Stimulated activated CD4-positive, alpha-beta T cell treated with anti-CD3 and anti-CD28 coated beads, Interleukin-15, amount 100 ng/mL, for 24 hours (primary cell): Measurements from ENCODE around the gene HERC2.

ENCODE experiments used
- DNase-seq: peaks from one replicate; pipeline ENCODE4 v3.0.0-alpha.2; 2020

HERC2 gene

DNA sequence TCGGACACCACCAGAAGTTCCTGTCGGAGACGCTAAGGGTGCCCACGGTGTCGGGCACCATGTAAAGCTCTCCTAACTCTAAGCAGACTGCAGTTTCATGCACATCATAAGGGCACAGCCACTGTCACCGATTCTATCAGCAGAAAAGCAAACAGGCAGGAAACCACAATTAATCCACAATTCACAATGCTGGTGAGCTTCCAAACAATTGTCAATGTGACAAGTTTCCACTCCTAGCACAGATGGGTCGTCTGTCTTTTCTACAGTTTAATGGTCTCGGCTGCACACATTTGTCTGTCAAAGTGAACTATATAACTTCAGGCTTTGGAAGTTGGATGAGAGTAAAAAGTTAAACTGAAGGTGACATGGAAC, 214.1 kb downstream of the HERC2 start:
- DNase-seq = no peak

DNA sequence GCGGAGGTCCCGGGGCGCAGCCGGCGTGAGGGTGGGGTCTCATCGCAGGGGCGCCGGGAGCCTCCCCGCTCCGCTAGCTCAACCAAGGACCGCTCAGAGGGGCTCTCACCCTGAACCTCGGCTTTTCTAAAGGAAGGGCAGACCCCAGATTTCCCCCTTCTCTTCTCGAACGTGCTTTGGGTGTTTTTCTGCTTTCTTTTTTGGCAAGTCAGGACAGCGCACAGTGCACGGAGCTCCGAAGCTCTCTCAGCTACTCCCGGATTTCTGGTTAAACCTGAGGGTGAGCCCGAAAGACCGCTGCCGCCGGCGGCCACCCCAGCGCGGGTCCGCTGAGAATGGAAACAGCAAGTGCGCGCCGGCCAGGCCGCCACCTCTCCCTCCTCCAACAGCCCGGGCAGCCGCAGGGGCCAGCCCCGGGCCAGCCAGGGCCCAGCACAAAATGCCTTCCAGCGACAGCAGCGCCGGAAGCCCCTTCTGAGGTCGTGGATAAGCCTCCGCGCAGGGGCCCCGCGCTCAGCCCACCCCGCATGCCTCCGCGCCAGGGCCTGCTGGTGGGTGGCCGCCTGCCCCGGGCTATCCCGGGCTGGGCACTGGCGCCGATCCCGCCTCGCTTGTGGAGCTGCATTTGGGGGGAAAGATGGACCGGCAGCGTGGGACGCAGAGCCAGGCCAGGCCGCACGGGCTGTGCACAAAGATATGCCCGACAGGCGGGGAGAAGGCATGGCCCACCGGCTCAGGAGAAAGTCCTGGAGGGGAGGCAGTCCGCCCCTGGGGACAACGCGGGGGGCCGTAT, 214.7 kb downstream of the HERC2 start:
- peak; percentile 27 for DNase-seq

GRCh38 chr15:28106294-28107110, 215.5 kb downstream of the HERC2 start:
- peak; percentile 49 for DNase-seq

DNA sequence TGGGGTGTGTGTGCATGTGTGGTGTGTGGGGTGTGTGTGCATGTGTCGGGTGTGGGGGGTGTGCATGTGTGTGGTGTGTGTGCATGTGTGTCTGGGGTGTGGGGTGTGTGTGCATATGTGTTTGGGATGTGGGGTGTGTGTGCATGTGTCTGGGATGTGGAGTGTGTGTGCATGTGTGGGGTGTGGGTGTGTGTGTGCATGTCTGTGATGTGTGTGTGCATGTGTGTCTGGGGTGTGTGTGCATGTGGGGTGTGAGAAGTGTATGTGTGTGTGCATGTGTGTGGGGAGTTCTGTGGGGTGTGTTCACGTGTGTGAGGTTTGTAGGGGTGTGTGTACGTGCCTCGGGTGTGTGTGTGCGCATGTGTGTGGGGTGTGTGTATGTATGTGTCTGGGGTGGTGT, 216.2 kb downstream of the HERC2 start:
- DNase-seq = no peak

DNA sequence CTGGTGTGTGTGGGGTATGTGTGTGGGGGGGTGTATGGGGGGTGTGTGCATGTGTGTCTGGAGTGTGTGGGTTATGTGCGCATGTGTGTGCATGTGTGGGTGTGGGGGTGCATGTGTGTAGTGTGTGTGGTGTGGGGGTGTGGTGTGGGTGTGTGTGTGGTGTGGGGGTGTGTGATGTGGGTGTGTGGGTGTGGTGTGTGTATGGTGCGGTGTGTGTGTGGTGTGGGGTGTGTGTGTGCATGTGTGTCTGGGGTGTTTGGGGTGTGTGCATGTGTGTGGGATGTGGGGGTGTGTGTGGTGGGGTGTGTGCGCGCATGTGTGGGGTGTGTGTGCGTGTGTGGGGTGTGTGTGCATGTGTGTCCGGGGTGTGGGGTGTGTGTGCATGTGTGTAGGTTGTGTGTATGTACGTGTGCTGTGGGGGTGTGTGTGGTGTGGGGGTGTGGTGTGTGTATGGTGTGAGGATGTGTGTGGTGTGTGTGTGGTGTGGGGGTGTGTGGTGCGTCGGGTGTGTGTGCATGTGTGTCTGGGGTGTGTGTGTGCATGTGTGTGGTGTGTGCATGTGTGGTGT, 216.7 kb downstream of the HERC2 start:
- DNase-seq = no peak

DNA sequence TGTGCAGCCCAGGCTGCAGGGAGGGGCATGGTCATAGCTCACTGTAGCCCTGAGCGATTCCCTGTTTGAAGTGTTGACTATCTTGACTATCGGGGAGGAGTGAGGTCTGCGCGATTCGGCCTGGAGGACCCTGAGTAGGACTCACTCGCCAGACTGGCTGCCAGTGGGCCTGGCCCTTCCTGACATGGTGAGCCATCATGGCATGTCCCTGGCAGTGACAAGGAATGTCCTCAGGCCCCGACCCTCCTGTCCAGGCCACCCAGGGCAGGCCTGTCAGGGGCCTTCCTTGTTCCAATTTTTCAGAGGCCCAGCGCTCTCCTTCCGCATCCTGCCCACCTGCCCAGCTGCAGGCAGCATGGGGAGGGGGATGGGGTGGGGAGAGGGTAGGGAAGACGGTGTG, 217.7 kb downstream of the HERC2 start:
- no peak for DNase-seq

DNA sequence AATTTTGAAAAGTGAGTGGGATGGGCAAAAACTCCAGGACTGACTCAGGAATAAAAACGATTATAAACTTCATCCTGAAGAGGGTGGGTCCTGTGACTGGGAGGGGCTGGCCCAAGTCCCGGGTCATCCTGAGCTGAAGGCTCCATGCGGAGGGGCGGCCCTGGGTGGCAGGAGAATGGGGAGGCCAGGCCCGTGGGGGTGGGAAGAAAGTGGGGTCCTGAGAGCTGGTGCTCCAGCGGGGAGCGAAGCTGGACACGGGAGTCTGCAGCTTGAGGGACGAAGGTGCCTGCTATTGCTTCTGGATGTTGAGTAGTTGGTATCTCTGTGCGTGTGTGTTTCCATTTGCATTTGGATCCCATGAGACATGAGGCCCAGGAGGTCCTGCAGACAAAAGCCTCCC, 218.1 kb downstream of the HERC2 start:
- DNase-seq = no peak

- DNase-seq = no peak
These were observed 220.0 kb downstream of the HERC2 start for GRCh38 chr15:28101983-28102441.

GRCh38 chr15:28101201-28101600, 220.8 kb downstream of the HERC2 start:
- DNase-seq = no peak

DNA sequence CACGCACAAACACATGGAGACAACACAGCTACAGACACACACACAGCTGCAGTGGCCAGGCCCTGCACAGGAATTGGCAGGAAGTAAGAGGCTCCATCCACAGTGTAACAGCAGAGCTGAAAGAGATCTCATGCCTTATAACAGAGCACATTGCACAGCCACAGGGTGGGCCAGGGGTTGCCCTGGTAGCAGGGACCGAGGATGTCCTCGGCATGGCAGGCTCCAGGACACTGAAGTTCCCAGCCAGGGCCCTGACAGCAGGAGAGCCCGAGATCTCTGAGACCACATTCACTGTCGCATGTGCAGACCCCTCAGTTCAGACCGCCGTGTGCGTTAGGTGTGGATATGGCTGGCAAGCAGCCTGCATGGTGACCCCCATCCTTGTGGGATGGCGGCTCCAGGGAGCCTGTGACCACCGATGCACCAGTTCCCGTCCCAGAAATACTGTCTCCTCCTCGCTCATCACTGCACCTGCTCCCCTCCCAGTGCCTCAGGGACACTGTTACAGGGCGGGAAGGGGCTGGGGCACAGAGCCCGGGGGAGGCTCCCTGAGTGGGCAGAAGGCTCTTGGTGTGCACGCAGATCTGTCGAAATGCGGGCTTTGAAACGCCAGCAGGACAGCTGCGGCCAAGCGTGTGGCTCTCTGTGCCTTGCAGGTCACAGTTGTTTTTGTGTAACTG, 221.3 kb downstream of the HERC2 start:
- no peak for DNase-seq

- no peak for DNase-seq
These were observed 222.3 kb downstream of the HERC2 start for GRCh38 chr15:28099555-28100140.

- DNase-seq = peak; percentile 71
These were observed 223.0 kb downstream of the HERC2 start, which contains the start of gene OCA2 for GRCh38 chr15:28098766-28099554. Gene OCA2 (minus strand): TSS chr15:28099315. CDS start chr15:28081874, 17,441 bp downstream.

DNA sequence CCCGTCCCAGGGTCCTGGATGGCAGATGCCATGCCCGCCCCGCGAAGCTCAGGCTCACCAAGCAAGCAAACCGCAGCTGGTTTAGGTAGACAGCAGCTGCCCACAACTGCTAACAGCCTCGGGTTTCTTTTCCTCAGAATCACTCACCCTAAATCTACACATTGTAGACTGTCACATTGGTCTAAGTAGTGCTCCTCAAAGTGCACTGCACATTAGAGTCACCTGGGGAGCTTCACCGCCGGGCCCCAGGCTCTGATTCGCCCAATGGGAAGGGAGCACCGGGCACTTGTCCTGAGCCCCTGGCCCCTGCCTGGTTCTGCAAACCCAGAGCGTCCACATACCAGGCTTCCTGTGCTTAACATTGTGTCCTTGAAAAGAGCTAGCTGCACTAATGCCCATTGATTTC, 223.6 kb downstream of the HERC2 start:
- DNase-seq = no peak

- DNase-seq = no peak
These were observed 224.2 kb downstream of the HERC2 start for GRCh38 chr15:28097656-28098359.

GRCh38 chr15:28096670-28097431, 225.1 kb downstream of the HERC2 start:
- DNase-seq = no peak

DNA sequence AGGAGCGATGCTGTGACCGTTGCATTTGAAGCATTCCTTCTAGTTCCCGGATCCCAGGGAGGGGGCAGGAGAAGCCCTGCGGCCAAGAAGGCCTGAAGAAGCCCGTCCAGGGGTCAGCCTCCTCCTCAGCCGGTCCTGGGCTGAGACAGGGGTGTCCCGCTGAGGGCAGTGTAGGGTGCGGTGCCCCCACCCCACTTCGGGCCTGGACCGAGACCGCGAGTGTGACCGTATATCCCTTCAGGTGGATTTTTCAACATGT, 225.6 kb downstream of the HERC2 start:
- DNase-seq = no peak

- DNase-seq = peak; percentile 57
These were observed 227.1 kb downstream of the HERC2 start for GRCh38 chr15:28094732-28095521.

GRCh38 chr15:28093752-28094535, 228.0 kb downstream of the HERC2 start:
- DNase-seq = no peak

DNA sequence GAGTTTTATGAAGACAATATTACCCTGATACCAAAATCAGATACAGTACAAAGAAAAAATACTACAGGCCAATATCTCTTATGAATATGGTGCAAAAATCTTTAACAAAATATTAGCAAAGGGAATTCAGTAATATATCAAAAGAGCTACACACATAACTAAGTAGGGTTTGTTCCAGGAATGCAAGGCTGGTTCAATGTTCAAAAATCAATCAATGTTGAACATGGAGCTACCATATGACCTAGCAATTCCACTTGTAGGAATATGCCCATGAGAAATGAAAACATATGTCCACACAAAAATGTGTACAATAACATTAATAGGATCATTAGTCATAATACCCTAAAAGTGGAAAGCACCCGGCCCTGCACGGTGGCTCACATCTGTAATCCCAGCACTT, 230.7 kb downstream of the HERC2 start:
- no peak for DNase-seq
